Adrenal gland (tissue), 12 donors: ENCODE measurements around the gene TMEM163. TPM values are rescaled to one million over a fixed set of nuclear protein-coding genes. Genes with fewer than 3 reads are reported as not detected.
A peak's percentile ranks its signal among the peaks of the same experiment; 100 is the strongest.

ENCODE experiments used
- DNase-seq, 7 donors: peaks; one replicate each; pipeline ENCODE4 v3.0.0-alpha.2; 2019 to 2020
- H3K27ac ChIP-seq, 5 donors: fragments of 200-600 bp; sonication (generic) in 4 of 5; 1 replicate in 3 of 5; 2 replicates in 2 of 5; pipeline versions ENCODE4 v1.5.1 to v1.8.0; 2016 to 2020; ENCODE audit warnings: mild to moderate bottlenecking in 1 of 5
- H3K27me3 ChIP-seq: fragments of 200-600 bp; 2 replicates; pipeline ENCODE4 v1.8.0; 2021
- H3K36me3 ChIP-seq, 2 donors: fragments of 200-600 bp; replicated peaks in 1 of 2; 1 replicate in 1 of 2; 2 replicates in 1 of 2; pipeline versions ENCODE4 v1.5.1 to v1.8.0; 2018 to 2022
- H3K4me1 ChIP-seq, 2 donors: fragments of 200-600 bp; replicated peaks in 1 of 2; 1 replicate in 1 of 2; 2 replicates in 1 of 2; pipeline versions ENCODE4 v1.5.1 to v1.8.0; 2018 to 2021
- H3K4me3 ChIP-seq, 4 donors: fragments of 200-600 bp; sonication (generic) in 3 of 4; one replicate each; pipeline ENCODE4 v1.5.1; 2016 to 2018
- H3K9me3 ChIP-seq, 3 donors: fragments of 200-600 bp; sonication (generic) in 1 of 3; replicated peaks in 1 of 3; 1 replicate in 2 of 3; 2 replicates in 1 of 3; pipeline versions ENCODE4 v1.5.1 to v1.8.0; 2016 to 2021
- POLR2A ChIP-seq, 2 donors: fragments of 450-650 bp; IDR thresholded peaks; one replicate each; pipeline ENCODE4 v1.6.1; 2017; ENCODE audit warnings: antibody characterized with exemption in 2 of 2, mild to moderate bottlenecking in 2 of 2, moderate library complexity in 1 of 2
- WGBS, 4 donors: extraction: QIAGEN DNeasy Blood & Tissue Kit in 2 of 4; methylation state at CpG; one replicate each; pipeline versions ENCODE4 v1.1.5 to v1.1.7; 2013 to 2017; 5-methylcytosine and 5-hydroxymethylcytosine counted together
- intact Hi-C, 2 donors: fragments of 100-400 bp; cut with DNase I; formaldehyde crosslinking; loops; one replicate each; pipeline versions ENCODE4 v1.14.1 to v1.15.0; 2022 to 2023
- polyA plus RNA-seq, 3 donors: library from polyadenylated mRNA; stranded (reverse); fragments of 200-250 nt in 2 of 3; fragments of 350-450 nt in 1 of 3; fragmentation: Illumina TruSeq in 1 of 3; extraction: RNeasy Lipid Tissue Mini Kit (QIAGEN cat#74804) in 1 of 3; gene quantifications; one replicate each; pipeline ENCODE4 v1.2.3, GENCODE V29; 2013 to 2014
- total RNA-seq, 9 donors: library from RNA; depleted of rRNA in 4 of 9; stranded (reverse); fragments of >200 nt in 4 of 9; fragments of 120-200 nt in 1 of 9; fragmentation: NEBNext Ultra II Directional in 1 of 9; extraction: Animal tissue kit (Norgen Biotek cat#: 25700) in 1 of 9; gene quantifications; one replicate each; pipeline versions ENCODE4 v1.1.0 to v1.2.4, GENCODE V29; 2013 to 2023
- TF ChIP-seq, protein P1 (sequence below), 6 experiments: fragments of 450-650 bp in 4 of 6; fragments of 200-600 bp in 2 of 6; sonication (generic) in 1 of 6; IDR thresholded peaks; 1 replicate in 5 of 6; 2 replicates in 1 of 6; pipeline versions ENCODE4 v1.5.1 to v1.8.0; 2016 to 2021; ENCODE audit warnings: antibody characterized with exemption in 6 of 6, mild to moderate bottlenecking in 2 of 6, moderate library complexity in 1 of 6
- donor health status: healthy with polysubstance abuse.
- donor health status: Bipolar disorder and iron deficiency.
- donor health status: DM: yes; HTN: yes; CAD: no.
- donor health status: DM: no; HTN: no; CAD: no.
- donor health status: DM: no; HTN: no; CAD: no.
- donor health status: DM: yes; HTN: yes; CAD: no.

TMEM163 gene
- total and polyA plus RNA-seq, 12 donors: 3.6 to 21.6 (median 9.5) TPM

DNA sequence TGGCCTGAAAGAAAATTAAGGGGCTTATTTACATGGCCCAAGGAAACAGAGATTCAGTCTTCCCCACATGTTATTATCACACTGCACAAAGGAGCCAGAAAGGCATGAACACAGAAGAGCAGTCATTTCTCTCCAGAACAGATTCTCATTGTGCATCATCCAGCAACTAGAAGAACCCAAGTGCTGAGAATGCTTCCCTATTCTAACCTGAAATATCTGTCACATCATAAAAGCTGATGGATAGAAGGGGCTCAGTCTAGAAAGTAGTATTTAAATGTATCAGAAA lies 145.8 kb downstream of the TMEM163 start:
- no peak for DNase-seq
- H3K4me1 ChIP-seq: no peaks in the 10 kb centered on the region
- H3K4me3 ChIP-seq: no peak overlapping the region
- no peak overlapping the region for H3K27ac ChIP-seq
- no peaks in the 10 kb centered on the region for H3K27me3 ChIP-seq
- no peaks in the 10 kb centered on the region for H3K9me3 ChIP-seq
- TF ChIP-seq POLR2A (IDR thresholded peaks at IDR 0.05): no peak
- TF ChIP-seq, protein P1, sequence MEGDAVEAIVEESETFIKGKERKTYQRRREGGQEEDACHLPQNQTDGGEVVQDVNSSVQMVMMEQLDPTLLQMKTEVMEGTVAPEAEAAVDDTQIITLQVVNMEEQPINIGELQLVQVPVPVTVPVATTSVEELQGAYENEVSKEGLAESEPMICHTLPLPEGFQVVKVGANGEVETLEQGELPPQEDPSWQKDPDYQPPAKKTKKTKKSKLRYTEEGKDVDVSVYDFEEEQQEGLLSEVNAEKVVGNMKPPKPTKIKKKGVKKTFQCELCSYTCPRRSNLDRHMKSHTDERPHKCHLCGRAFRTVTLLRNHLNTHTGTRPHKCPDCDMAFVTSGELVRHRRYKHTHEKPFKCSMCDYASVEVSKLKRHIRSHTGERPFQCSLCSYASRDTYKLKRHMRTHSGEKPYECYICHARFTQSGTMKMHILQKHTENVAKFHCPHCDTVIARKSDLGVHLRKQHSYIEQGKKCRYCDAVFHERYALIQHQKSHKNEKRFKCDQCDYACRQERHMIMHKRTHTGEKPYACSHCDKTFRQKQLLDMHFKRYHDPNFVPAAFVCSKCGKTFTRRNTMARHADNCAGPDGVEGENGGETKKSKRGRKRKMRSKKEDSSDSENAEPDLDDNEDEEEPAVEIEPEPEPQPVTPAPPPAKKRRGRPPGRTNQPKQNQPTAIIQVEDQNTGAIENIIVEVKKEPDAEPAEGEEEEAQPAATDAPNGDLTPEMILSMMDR (IDR thresholded peaks at IDR 0.05): no peak
- intact Hi-C loops: no loop called here
- no peaks in the 10 kb centered on the region for H3K36me3 ChIP-seq

DNA sequence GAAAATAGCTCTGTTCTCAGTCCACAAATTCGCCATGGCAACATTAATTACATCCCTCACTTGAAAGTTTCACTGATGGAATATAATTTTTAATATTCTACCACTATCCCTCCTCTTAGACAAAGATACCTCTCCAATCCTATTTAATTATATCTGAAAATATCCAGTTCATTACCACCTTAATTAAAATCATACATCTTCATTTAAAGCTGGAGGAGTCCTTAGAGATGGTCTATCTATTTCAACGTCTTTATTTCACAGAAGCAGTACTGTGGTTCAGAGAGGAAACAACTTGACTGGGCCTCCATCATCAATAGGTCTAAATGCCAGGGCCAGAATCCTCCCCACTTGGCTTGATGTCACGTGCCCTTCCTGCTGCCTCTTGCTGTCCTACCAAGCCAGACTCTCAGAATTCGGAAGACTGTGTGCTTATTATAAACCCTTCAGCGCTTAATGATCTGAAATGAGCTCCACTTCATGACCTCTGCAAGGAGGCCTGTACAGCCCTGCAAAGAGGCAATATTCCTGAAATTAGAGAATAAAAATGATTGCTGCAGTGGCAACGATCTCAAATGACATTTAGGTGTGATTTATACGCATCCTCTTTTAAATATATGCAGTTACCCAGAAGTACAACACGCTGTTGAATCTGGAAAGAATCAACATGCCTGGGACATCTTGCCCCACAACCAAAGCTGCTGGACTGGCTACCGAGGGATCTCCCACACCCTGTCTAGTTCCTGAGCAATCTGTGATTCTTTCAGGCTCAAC lies 146.3 kb downstream of the TMEM163 start:
- peak in 1 of 7 donors; percentile 10 for DNase-seq
- WGBS, 4 donors: 78 to 82% (median 79%) methylated on average over 9 of the region's 9 CpGs
- no peaks in the 10 kb centered on the region for H3K4me1 ChIP-seq
- no peaks in the 10 kb centered on the region for H3K9me3 ChIP-seq
- no peaks in the 10 kb centered on the region for H3K27me3 ChIP-seq
- no peak overlapping the region for H3K27ac ChIP-seq
- intact Hi-C loops: no loop called here
- no peak overlapping the region for H3K4me3 ChIP-seq
- no peaks in the 10 kb centered on the region for H3K36me3 ChIP-seq
- TF ChIP-seq POLR2A (IDR thresholded peaks at IDR 0.05): no peak
- TF ChIP-seq, protein P1 (IDR thresholded peaks at IDR 0.05): no peak

DNA sequence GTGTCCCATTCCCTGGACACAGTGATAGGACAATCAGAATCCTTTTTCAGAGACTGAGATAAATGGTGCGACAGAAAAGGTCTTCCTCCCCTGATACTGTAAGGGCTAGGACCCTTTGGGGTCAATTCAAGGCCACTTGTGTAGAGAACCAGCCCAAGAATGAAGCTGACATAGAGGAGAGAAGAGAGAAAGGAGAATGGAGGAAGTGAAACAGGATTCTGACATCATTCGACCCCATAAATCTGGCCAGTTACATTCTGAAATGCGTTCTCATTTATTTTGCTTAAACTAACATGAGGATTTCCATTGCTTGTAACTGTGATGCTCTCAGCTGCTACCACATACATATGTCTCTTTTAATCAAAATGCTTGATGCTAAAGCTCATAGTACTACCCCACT lies 148.1 kb downstream of the TMEM163 start:
- H3K4me1 ChIP-seq: no peaks in the 10 kb centered on the region
- DNase-seq: no peak
- H3K9me3 ChIP-seq: no peaks in the 10 kb centered on the region
- 53 to 71% (median 62%) methylated on average over 3 of the region's 3 CpGs for WGBS, 4 donors
- H3K27me3 ChIP-seq: no peaks in the 10 kb centered on the region
- no peaks in the 10 kb centered on the region for H3K36me3 ChIP-seq
- intact Hi-C loops: no loop called here
- H3K4me3 ChIP-seq: no peak overlapping the region
- no peak overlapping the region for H3K27ac ChIP-seq
- no peak for TF ChIP-seq POLR2A (IDR thresholded peaks at IDR 0.05)
- TF ChIP-seq, protein P1 (IDR thresholded peaks at IDR 0.05): no peak

DNA sequence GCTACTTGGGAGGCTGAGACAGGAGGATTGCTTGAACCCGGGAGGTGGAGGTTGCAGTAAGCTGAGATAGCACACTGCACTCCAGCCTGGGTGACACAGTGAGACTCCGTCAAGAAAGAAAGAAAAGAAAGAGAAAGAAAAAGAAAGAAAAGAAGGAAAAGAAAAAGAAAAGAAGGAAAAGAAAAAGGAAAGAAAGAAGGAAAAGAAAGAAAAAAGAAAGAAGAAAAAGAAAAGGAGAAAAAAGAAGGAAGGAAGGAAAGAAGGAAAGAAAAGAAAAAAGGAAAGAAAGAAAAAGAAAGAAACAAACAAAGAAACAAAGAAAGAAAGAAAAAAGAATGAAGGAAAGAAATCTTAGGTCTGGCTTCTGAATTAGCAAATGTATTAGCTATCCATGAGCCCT lies 150.4 kb downstream of the TMEM163 start:
- intact Hi-C loops: no loop called here
- Histone ChIP-seq H3K27me3 (no peaks in the 10 kb centered on the region), H3K36me3 (no peaks in the 10 kb centered on the region), H3K4me1 (no peaks in the 10 kb centered on the region), H3K4me3 (no peak overlapping the region), H3K9me3 (no peaks in the 10 kb centered on the region), H3K27ac (no peak overlapping the region)
- DNase-seq: no peak
- TF ChIP-seq, protein P1 (IDR thresholded peaks at IDR 0.05): no peak
- TF ChIP-seq POLR2A (IDR thresholded peaks at IDR 0.05): no peak
- WGBS, 4 donors: 90 to 96% (median 93%) methylated on average over 2 of the region's 2 CpGs
